HCT116 (cell line): Measurements from ENCODE around the gene RNU7-1.

Experiments
- MAX ChIP-seq: IDR thresholded peaks from 2 replicates; pipeline ENCODE4 v1.6.1; 2012
- YY1 ChIP-seq: IDR thresholded peaks from 2 replicates; pipeline ENCODE4 v1.6.1; 2011; ENCODE audit warnings: low read length, low read depth, moderate library complexity, mild to moderate bottlenecking; ENCODE audit not compliant: insufficient replicate concordance; ENCODE audit errors: extremely low read depth

- no peak for TF ChIP-seq YY1
- TF ChIP-seq MAX: no peak
These were observed 44.2 kb upstream of the RNU7-1 start for GRCh38 chr12:6899427-6899826.
